Activated CD8-positive, alpha-beta T cell treated with anti-CD3 and anti-CD28 coated beads for 36 hours (primary cell): ENCODE measurements around the gene TCF19. TPM values are rescaled to one million over a fixed set of nuclear protein-coding genes. Genes with fewer than 3 reads are reported as not detected.

Experiments
- ATAC-seq: fragments of 200-7000 bp; cut with Tn5 transposase; one replicate; pipeline ENCODE4 v1.10.0; 2021; ENCODE audit warnings: mild to moderate bottlenecking, moderate library complexity
- CTCF ChIA-PET: fragments of 350-600 bp; sonication (Branson Sonifier 250); formaldehyde crosslinking; loops from one replicate; lab custom pipeline; 2021; ENCODE audit warnings: antibody characterized with exemption; lab: Charles Lee
- POLR2A ChIA-PET: fragments of 350-600 bp; sonication (Branson Sonifier 250); formaldehyde crosslinking; loops from one replicate; lab custom pipeline; 2021; ENCODE audit warnings: antibody characterized with exemption; lab: Charles Lee
- DNase-seq: peaks from one replicate; pipeline ENCODE4 v3.0.0-alpha.2; 2020
- H3K27ac Mint-ChIP-seq: one replicate; pipeline ENCODE4 v1.8.0; 2021; ENCODE audit warnings: mild to moderate bottlenecking, mixed read lengths
- H3K27me3 Mint-ChIP-seq: one replicate; pipeline ENCODE4 v1.8.0; 2021; ENCODE audit warnings: mixed read lengths
- H3K36me3 Mint-ChIP-seq: one replicate; pipeline ENCODE4 v1.8.0; 2021; ENCODE audit warnings: low read depth, mixed read lengths
- H3K4me1 Mint-ChIP-seq: one replicate; pipeline ENCODE4 v1.8.0; 2021; ENCODE audit warnings: low read depth, mixed read lengths
- H3K4me3 Mint-ChIP-seq: one replicate; pipeline ENCODE4 v1.8.0; 2021; ENCODE audit warnings: mild to moderate bottlenecking, moderate library complexity, mixed read lengths
- H3K9me3 Mint-ChIP-seq: one replicate; pipeline ENCODE4 v1.8.0; 2021; ENCODE audit warnings: mixed read lengths
- CTCF ChIP-seq: fragments of 200-600 bp; IDR thresholded peaks from one replicate; pipeline ENCODE4 v1.8.0; 2022; ENCODE audit warnings: antibody characterized with exemption, mild to moderate bottlenecking
- intact Hi-C: fragments of 100-400 bp; cut with micrococcal nuclease; formaldehyde crosslinking; loops from one replicate; pipeline ENCODE4 v1.10.0; 2022
- total RNA-seq, 2 experiments: library from RNA; stranded (reverse); gene quantifications; one replicate each; pipeline ENCODE4 v1.2.3, GENCODE V29; 2021

The TCF19 gene
- total RNA-seq, result 10 to 100 TPM; 91.9 to 92.9 TPM

GRCh38 chr6:31158140-31158862 lies at the start of gene TCF19:
Gene TCF19, plus strand, starts transcription at chr6:31158589. Its CDS starts 881 bp downstream, at chr6:31159470.
- Mint-ChIP-seq H3K27ac (peak within 1 kb of the TSS; percentile 89), H3K4me3 (peak within 1 kb of the TSS; percentile 97), H3K36me3 (peaks cover 62% of the 10 kb centered on the region), H3K27me3 (no peaks in the 10 kb centered on the region), H3K4me1 (peaks cover 24% of the 10 kb centered on the region), H3K9me3 (no peaks in the 10 kb centered on the region)
- ATAC-seq (peak; percentile 88), DNase-seq (peak; percentile 99)
- intact Hi-C loops, result no loop called here
- ChIA-PET CTCF (interaction anchor here (0.8 to 2.9 kb wide), 5 partner anchors 17 to 208 kb away, joined by 3 to 15 read pairs (median 3); no protein-coding TSS in a partner anchor), POLR2A (interaction anchor here (0.7 to 2.1 kb wide), 8 partner anchors 14 to 195 kb away, joined by 3 to 9 read pairs (median 6); partner anchors contain the start of gene PSORS1C2)
- no peak for TF ChIP-seq CTCF

- Mint-ChIP-seq H3K27ac (no peak overlapping the region), H3K36me3 (no peaks in the 10 kb centered on the region), H3K4me1 (peaks cover 5% of the 10 kb centered on the region), H3K27me3 (no peaks in the 10 kb centered on the region), H3K9me3 (no peaks in the 10 kb centered on the region), H3K4me3 (no peak overlapping the region)
- intact Hi-C loops, result no loop called here
- CTCF ChIA-PET, result interaction anchor here (0.9 to 2.0 kb wide), 2 partner anchors 18 to 31 kb away, joined by 4 to 6 read pairs; no protein-coding TSS in a partner anchor
- POLR2A ChIA-PET, result no interaction called here
- TF ChIP-seq CTCF, result no peak
- DNase-seq (no peak), ATAC-seq (no peak)
These were observed 47.4 kb upstream of the TCF19 start for GRCh38 chr6:31110825-31111582.

GRCh38 chr6:31111712-31112111 lies 46.7 kb upstream of the TCF19 start:
- no peak for DNase-seq
- Mint-ChIP-seq H3K36me3 (no peaks in the 10 kb centered on the region), H3K27ac (no peak overlapping the region), H3K4me1 (peaks cover under 1% of the 10 kb centered on the region), H3K27me3 (no peaks in the 10 kb centered on the region), H3K9me3 (no peaks in the 10 kb centered on the region), H3K4me3 (no peak overlapping the region)
- ChIA-PET CTCF (interaction anchor here (2.0 kb wide), 1 partner anchor 17 kb away, joined by 6 read pairs; no protein-coding TSS in a partner anchor), POLR2A (no interaction called here)
- ATAC-seq, result no peak
- no peak for TF ChIP-seq CTCF
- intact Hi-C loops, result no loop called here

- H3K27me3 Mint-ChIP-seq, result no peaks in the 10 kb centered on the region
- no peak for TF ChIP-seq CTCF
- no peaks in the 10 kb centered on the region for H3K4me1 Mint-ChIP-seq
- no peak within 1 kb of the TSS for H3K4me3 Mint-ChIP-seq
- H3K9me3 Mint-ChIP-seq, result no peaks in the 10 kb centered on the region
- H3K36me3 Mint-ChIP-seq, result no peaks in the 10 kb centered on the region
- POLR2A ChIA-PET, result no interaction called here
- no peak for DNase-seq
- intact Hi-C loops, result no loop called here
- no peak for ATAC-seq
- CTCF ChIA-PET, result interaction anchor here (2.0 kb wide), 2 partner anchors 17 to 254 kb away, joined by 5 to 6 read pairs; no protein-coding TSS in a partner anchor
- no peak within 1 kb of the TSS for H3K27ac Mint-ChIP-seq
These were observed 45.9 kb upstream of the TCF19 start, which contains the start of gene C6orf15 for GRCh38 chr6:31112478-31112877. Gene C6orf15, minus strand, starts transcription at chr6:31112575. Its CDS starts 20 bp downstream, at chr6:31112555.
